ENCODE results near the gene TTC33. TPM values are rescaled to one million over a fixed set of nuclear protein-coding genes. Genes with fewer than 3 reads are reported as not detected.

The TTC33 gene
- polyA plus RNA-seq, 1 donor from 2014 or later, result 73.5 TPM

DNA sequence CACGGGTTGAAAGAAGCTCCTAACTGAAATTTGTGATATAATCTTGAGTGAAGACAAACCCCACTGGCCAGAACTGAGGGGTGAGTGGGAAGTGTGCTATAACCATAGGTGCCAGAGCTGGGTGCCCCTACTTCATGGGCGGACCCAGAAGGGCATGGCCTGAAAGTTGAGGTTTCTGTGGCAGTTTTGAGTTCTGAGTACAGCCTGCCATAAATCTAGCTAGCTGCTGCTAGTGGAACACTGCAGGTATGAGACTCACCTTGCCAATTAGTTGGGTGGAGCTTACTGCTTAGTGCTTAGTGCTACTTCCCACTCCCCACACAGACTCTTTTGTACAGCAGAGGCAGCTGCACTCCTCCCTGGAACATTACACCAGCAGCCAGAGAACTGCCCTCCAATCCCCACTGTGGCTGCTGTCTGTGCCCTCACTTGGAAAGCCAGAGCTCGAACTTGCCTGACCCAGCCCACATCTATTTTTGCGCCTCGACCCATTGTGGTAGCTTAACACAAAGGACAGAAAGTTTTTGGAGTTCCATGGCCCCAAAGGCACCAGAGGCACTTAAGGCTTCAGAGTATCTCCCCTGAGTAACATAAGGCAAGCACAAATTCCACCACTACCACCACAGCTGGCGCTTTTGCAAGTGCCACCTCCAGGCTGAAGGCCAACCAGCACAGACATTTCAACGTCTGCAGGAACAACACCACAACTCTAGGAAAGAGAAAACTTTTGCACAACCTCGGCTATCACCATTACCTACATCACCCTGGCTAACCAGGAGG is 103.1 kb downstream of the TTC33 start:
- no peaks in the 10 kb centered on the region for H3K9me3 ChIP-seq (ENCODE audit: low read length)
- no peaks in the 10 kb centered on the region for H3K9me2 ChIP-seq (ENCODE audit: insufficient read depth, low read length)
- H4K20me1 ChIP-seq (ENCODE audit: insufficient read depth), result no peaks in the 10 kb centered on the region
- H3K4me2 ChIP-seq (ENCODE audit: low read length), result no peak overlapping the region
- no peak for TF ChIP-seq MXI1 (conservative IDR thresholded peaks at IDR 0.05; ENCODE audit: poor library complexity, severe bottlenecking)
- no peak for TF ChIP-seq TAF1 (IDR thresholded peaks at IDR 0.05; ENCODE audit: low read depth)
- TF ChIP-seq, protein P1, sequence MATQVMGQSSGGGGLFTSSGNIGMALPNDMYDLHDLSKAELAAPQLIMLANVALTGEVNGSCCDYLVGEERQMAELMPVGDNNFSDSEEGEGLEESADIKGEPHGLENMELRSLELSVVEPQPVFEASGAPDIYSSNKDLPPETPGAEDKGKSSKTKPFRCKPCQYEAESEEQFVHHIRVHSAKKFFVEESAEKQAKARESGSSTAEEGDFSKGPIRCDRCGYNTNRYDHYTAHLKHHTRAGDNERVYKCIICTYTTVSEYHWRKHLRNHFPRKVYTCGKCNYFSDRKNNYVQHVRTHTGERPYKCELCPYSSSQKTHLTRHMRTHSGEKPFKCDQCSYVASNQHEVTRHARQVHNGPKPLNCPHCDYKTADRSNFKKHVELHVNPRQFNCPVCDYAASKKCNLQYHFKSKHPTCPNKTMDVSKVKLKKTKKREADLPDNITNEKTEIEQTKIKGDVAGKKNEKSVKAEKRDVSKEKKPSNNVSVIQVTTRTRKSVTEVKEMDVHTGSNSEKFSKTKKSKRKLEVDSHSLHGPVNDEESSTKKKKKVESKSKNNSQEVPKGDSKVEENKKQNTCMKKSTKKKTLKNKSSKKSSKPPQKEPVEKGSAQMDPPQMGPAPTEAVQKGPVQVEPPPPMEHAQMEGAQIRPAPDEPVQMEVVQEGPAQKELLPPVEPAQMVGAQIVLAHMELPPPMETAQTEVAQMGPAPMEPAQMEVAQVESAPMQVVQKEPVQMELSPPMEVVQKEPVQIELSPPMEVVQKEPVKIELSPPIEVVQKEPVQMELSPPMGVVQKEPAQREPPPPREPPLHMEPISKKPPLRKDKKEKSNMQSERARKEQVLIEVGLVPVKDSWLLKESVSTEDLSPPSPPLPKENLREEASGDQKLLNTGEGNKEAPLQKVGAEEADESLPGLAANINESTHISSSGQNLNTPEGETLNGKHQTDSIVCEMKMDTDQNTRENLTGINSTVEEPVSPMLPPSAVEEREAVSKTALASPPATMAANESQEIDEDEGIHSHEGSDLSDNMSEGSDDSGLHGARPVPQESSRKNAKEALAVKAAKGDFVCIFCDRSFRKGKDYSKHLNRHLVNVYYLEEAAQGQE (IDR thresholded peaks at IDR 0.05; ENCODE audit: borderline replicate concordance), result no peak
- TF ChIP-seq, protein P2, sequence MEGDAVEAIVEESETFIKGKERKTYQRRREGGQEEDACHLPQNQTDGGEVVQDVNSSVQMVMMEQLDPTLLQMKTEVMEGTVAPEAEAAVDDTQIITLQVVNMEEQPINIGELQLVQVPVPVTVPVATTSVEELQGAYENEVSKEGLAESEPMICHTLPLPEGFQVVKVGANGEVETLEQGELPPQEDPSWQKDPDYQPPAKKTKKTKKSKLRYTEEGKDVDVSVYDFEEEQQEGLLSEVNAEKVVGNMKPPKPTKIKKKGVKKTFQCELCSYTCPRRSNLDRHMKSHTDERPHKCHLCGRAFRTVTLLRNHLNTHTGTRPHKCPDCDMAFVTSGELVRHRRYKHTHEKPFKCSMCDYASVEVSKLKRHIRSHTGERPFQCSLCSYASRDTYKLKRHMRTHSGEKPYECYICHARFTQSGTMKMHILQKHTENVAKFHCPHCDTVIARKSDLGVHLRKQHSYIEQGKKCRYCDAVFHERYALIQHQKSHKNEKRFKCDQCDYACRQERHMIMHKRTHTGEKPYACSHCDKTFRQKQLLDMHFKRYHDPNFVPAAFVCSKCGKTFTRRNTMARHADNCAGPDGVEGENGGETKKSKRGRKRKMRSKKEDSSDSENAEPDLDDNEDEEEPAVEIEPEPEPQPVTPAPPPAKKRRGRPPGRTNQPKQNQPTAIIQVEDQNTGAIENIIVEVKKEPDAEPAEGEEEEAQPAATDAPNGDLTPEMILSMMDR (IDR thresholded peaks at IDR 0.05; ENCODE audit: poor library complexity, severe bottlenecking), result no peak
- TF ChIP-seq POLR2AphosphoS5 (IDR thresholded peaks at IDR 0.05), result no peak
- TF ChIP-seq EP300 (conservative IDR thresholded peaks at IDR 0.05; ENCODE audit: poor library complexity, severe bottlenecking), result no peak
- TF ChIP-seq SMC3 (conservative IDR thresholded peaks at IDR 0.05; ENCODE audit: poor library complexity), result no peak
- no peak for TF ChIP-seq EZH2 (IDR thresholded peaks at IDR 0.05; ENCODE audit: borderline replicate concordance, insufficient read depth, low read length, poor library complexity, severe bottlenecking)
- no peak for TF ChIP-seq RAD21 (conservative IDR thresholded peaks at IDR 0.05)
- H3K36me3 ChIP-seq (ENCODE audit: insufficient read depth, low read length), result no peaks in the 10 kb centered on the region
- H2AFZ ChIP-seq (ENCODE audit: low read depth, low read length), result no peak overlapping the region
- no peaks in the 10 kb centered on the region for H3K27me3 ChIP-seq (ENCODE audit: insufficient read depth, low read depth, low read length)
- no peak overlapping the region for H3K4me3 ChIP-seq (ENCODE audit: low read length)
- no peak overlapping the region for H3K27ac ChIP-seq (ENCODE audit: low read length)
- H3K79me2 ChIP-seq (replicated peaks; ENCODE audit: insufficient read depth, low read length), result no peaks in the 10 kb centered on the region
- H3F3A ChIP-seq (ENCODE audit: insufficient read depth, low read length, poor library complexity, severe bottlenecking), result no peaks in the 10 kb centered on the region
- H3K9ac ChIP-seq (ENCODE audit: low read length), result no peak overlapping the region

DNA sequence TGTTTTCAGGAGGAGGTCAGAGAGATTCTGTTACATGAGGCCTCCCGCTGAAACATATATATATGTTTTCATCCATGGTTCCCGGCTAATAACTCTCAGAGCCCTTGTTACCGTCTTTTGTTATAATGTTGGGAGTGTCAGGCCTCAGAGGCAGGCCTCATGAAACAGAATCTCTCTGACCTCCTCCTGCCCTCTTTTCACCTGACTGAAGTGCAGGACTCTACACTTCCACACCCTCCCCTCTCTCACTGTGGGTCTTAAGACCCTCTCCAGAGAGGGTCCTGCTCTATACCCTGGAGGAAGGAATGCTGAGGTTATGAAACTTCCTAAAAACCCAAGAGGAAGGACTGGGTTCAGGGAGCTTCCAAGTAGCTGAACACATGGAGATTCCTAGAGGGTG is 104.6 kb downstream of the TTC33 start:
- Histone ChIP-seq H3K36me3 (ENCODE audit: insufficient read depth, low read length) (no peaks in the 10 kb centered on the region), H3K27ac (ENCODE audit: low read length) (no peak overlapping the region), H3F3A (ENCODE audit: insufficient read depth, low read length, poor library complexity, severe bottlenecking) (no peaks in the 10 kb centered on the region), H3K79me2 (replicated peaks; ENCODE audit: insufficient read depth, low read length) (no peaks in the 10 kb centered on the region), H3K9me2 (ENCODE audit: insufficient read depth, low read length) (no peaks in the 10 kb centered on the region), H3K9me3 (ENCODE audit: low read length) (no peaks in the 10 kb centered on the region), H3K4me3 (ENCODE audit: low read length) (no peak overlapping the region), H3K4me2 (ENCODE audit: low read length) (no peak overlapping the region), H2AFZ (ENCODE audit: low read depth, low read length) (no peak overlapping the region), H3K9ac (ENCODE audit: low read length) (no peak overlapping the region), H4K20me1 (ENCODE audit: insufficient read depth) (no peaks in the 10 kb centered on the region), H3K27me3 (ENCODE audit: insufficient read depth, low read depth, low read length) (no peaks in the 10 kb centered on the region)
- no peak for TF ChIP-seq EP300 (conservative IDR thresholded peaks at IDR 0.05; ENCODE audit: poor library complexity, severe bottlenecking)
- TF ChIP-seq EZH2 (IDR thresholded peaks at IDR 0.05; ENCODE audit: borderline replicate concordance, insufficient read depth, low read length, poor library complexity, severe bottlenecking), result no peak
- TF ChIP-seq TAF1 (IDR thresholded peaks at IDR 0.05; ENCODE audit: low read depth), result no peak
- TF ChIP-seq, protein P1 (IDR thresholded peaks at IDR 0.05; ENCODE audit: borderline replicate concordance), result no peak
- TF ChIP-seq RAD21 (conservative IDR thresholded peaks at IDR 0.05), result no peak
- no peak for TF ChIP-seq MXI1 (conservative IDR thresholded peaks at IDR 0.05; ENCODE audit: poor library complexity, severe bottlenecking)
- no peak for TF ChIP-seq SMC3 (conservative IDR thresholded peaks at IDR 0.05; ENCODE audit: poor library complexity)
- TF ChIP-seq, protein P2 (IDR thresholded peaks at IDR 0.05; ENCODE audit: poor library complexity, severe bottlenecking), result no peak
- no peak for TF ChIP-seq POLR2AphosphoS5 (IDR thresholded peaks at IDR 0.05)

All from neural cell (in vitro differentiated cells).